Body of pancreas (tissue), 4 donors: Measurements from ENCODE around the gene KRTAP4-9. TPM values are rescaled to one million over a fixed set of nuclear protein-coding genes. Genes with fewer than 3 reads are reported as not detected.
"Not testable (repeated sequence)": the region's sequence is repeated elsewhere in the genome, so short reads cannot be mapped to it uniquely, and the experiment has no call there.

Experiments used
- ATAC-seq: fragments of 150-250 bp; one replicate; pipeline ENCODE4 v1.9.1; 2016
- DNase-seq, 4 donors: peaks; one replicate each; pipeline ENCODE4 v3.0.0-alpha.2; 2019
- H3K27ac ChIP-seq, 4 donors: fragments of 200-600 bp; sonication (generic); 1 replicate in 3 of 4; 2 replicates in 1 of 4; pipeline versions ENCODE4 v1.5.1 to v1.6.1; 2016 to 2019; ENCODE audit warnings: mild to moderate bottlenecking in 1 of 4, mixed read lengths in 1 of 4, moderate library complexity in 1 of 4
- H3K27me3 ChIP-seq, 2 donors: fragments of 200-600 bp; sonication (generic); one replicate each; pipeline ENCODE4 v1.6.0; 2016; ENCODE audit warnings: mild to moderate bottlenecking in 1 of 2
- H3K36me3 ChIP-seq, 2 donors: fragments of 200-600 bp; sonication (generic); replicated peaks in 1 of 2; 2 replicates each; pipeline ENCODE4 v1.5.1; 2016; ENCODE audit warnings: low read depth in 2 of 2; ENCODE audit not compliant: insufficient read depth in 1 of 2
- H3K4me1 ChIP-seq: fragments of 200-600 bp; sonication (generic); one replicate; pipeline ENCODE4 v1.6.0; 2016
- H3K4me3 ChIP-seq, 2 donors: fragments of 200-600 bp; sonication (generic); 1 replicate in 1 of 2; 2 replicates in 1 of 2; pipeline ENCODE4 v1.5.1; 2016 to 2019
- H3K9me3 ChIP-seq, 3 donors: fragments of 200-600 bp; sonication (generic); 1 replicate in 2 of 3; 2 replicates in 1 of 3; pipeline ENCODE4 v1.5.1; 2016
- POLR2A ChIP-seq, 3 donors: fragments of 450-650 bp; IDR thresholded peaks; one replicate each; pipeline ENCODE4 v1.6.1; 2016; ENCODE audit warnings: antibody characterized with exemption in 3 of 3, mild to moderate bottlenecking in 2 of 3
- WGBS, 2 donors: methylation state at CpG; one replicate each; pipeline ENCODE4 v1.1.5; 2017; 5-methylcytosine and 5-hydroxymethylcytosine counted together
- intact Hi-C: fragments of 100-400 bp; cut with DNase I; formaldehyde crosslinking; loops from one replicate; pipeline ENCODE4 v1.15.1; 2023
- total RNA-seq, 2 donors: library from RNA; depleted of rRNA; stranded (reverse); fragments of >200 nt; gene quantifications; one replicate each; pipeline ENCODE4 v1.1.0, GENCODE V29; 2016
- TF ChIP-seq, protein P1 (sequence below), 7 experiments: fragments of 450-650 bp in 4 of 7; fragments of 200-600 bp in 3 of 7; sonication (generic) in 3 of 7; IDR thresholded peaks; one replicate each; pipeline ENCODE4 v1.5.1; 2016 to 2019; ENCODE audit warnings: antibody characterized with exemption in 7 of 7

KRTAP4-9 gene
- total RNA-seq, 2 donors from 2014 or later, result not detected

DNA sequence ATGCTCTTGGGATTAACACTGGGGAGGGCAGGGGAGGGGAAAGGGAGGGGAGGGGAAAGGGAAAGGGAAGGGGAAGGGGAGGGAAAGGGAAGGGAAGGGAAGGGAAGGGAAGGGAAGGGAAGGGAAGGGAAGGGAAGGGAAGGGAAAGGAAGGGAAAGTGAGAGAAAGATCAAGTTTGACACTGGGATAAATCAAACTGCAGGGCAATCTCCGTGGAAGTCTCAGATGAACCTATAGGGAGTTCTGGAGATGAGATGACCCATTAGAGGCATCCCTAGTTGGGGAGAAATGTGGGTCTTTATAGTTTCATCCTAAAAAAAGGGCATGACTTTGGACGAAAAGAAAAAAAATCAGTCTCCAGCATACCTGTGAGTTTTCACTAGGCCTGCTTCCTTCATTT lies 16.6 kb downstream of the KRTAP4-9 start:
- Histone ChIP-seq H3K27ac (no peak overlapping the region), H3K4me1 (no peaks in the 10 kb centered on the region), H3K27me3 (no peaks in the 10 kb centered on the region), H3K36me3 (no peaks in the 10 kb centered on the region), H3K9me3 (no peaks in the 10 kb centered on the region), H3K4me3 (no peak overlapping the region)
- TF ChIP-seq, protein P1, sequence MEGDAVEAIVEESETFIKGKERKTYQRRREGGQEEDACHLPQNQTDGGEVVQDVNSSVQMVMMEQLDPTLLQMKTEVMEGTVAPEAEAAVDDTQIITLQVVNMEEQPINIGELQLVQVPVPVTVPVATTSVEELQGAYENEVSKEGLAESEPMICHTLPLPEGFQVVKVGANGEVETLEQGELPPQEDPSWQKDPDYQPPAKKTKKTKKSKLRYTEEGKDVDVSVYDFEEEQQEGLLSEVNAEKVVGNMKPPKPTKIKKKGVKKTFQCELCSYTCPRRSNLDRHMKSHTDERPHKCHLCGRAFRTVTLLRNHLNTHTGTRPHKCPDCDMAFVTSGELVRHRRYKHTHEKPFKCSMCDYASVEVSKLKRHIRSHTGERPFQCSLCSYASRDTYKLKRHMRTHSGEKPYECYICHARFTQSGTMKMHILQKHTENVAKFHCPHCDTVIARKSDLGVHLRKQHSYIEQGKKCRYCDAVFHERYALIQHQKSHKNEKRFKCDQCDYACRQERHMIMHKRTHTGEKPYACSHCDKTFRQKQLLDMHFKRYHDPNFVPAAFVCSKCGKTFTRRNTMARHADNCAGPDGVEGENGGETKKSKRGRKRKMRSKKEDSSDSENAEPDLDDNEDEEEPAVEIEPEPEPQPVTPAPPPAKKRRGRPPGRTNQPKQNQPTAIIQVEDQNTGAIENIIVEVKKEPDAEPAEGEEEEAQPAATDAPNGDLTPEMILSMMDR (IDR thresholded peaks at IDR 0.05), result no peak
- no peak for TF ChIP-seq POLR2A (IDR thresholded peaks at IDR 0.05)
- no peak for ATAC-seq
- DNase-seq, result no peak
- intact Hi-C loops, result no loop called here
- 59 to 76% methylated on average over 2 of the region's 2 CpGs for WGBS, 2 donors

DNA sequence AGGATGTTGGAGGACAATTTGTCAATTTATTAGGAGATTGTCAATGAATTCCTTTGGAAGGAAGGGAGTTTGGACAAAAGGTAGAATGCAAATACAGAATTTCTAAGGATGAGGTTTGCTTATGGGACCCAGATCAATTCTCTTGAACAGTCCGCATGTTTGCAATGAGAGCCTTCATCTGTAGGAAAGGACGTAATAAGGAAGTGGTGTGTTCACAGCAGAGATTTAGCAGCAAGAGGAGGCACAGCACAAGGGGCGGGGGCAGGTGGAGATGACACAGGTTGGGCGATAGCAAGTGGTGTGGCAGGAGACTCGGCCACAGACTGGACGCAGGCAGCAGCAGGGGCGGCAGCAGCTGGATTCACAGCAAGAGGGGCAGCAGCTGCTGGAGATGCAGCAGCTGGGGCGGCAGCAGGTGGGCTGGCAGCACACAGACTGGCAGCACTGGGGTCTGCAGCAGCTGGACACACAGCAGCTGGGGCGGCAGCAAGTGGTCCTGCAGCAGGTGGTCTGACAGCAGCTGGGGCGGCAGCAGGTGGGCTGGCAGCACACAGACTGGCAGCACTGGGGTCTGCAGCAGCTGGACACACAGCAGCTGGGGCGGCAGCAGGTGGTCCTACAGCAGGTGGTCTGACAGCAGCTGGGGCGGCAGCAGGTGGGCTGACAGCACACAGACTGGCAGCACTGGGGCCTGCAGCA lies 18.3 kb downstream of the KRTAP4-9 start:
- H3K4me3 ChIP-seq, result not testable (repeated sequence)

DNA sequence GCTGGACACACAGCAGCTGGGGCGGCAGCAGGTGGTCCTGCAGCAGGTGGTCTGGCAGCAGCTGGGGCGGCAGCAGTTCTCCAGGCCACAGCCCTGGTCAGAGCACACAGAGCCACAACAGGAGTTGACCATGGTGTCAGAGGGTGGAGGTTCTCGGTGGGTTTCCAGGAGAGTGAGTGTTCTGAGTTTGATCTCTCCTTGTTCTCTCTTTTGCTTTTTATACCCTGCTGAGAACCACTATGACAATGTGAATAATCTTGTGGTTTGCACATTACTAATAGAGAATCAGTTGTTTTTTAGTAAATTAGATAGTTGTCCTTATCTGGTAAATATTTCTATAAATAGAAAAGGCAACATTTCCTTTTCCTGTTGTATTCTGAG lies 18.8 kb downstream of the KRTAP4-9 start, which contains the start of gene KRTAP4-12:
Gene KRTAP4-12, minus strand, starts transcription at position 192 of the 381 bp plus-strand sequence. Its CDS starts 60 bp downstream, at position 132.
- 68 to 71% methylated on average over 3 of the region's 3 CpGs for WGBS, 2 donors
- intact Hi-C loops, result not testable (repeated sequence)

More for the DNA sequence above, 18.3 kb downstream of the KRTAP4-9 start:
- H3K4me1 ChIP-seq, H3K36me3 ChIP-seq, H3K27me3 ChIP-seq, H3K27ac ChIP-seq, ATAC-seq, DNase-seq, intact Hi-C loops, H3K9me3 ChIP-seq: not testable (repeated sequence)
- WGBS, 2 donors, result 60 to 74% methylated on average over 8 to 12 of the region's 12 CpGs

DNA sequence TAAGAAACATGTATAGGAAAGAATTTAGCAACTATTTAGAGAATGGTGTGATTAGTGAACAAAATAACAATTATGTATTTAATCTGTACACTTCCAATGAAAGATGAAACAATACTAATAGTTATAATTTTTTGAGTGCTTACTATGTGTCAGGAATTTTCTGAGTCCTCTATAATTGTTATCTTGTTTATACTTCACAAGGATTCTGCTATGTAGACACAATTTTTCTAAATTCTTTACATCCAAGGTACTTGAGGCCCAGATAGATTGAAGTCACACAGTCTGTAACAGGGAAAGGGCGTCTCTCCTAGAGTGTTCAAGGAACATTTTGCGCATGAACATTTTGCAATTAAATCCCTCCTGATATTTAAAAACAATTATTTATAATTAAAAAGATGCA lies 19.9 kb downstream of the KRTAP4-9 start:
- Histone ChIP-seq H3K9me3 (no peaks in the 10 kb centered on the region), H3K4me1 (no peaks in the 10 kb centered on the region), H3K27ac (no peak overlapping the region), H3K27me3 (no peaks in the 10 kb centered on the region), H3K4me3 (no peak overlapping the region), H3K36me3 (no peaks in the 10 kb centered on the region)
- intact Hi-C loops, result no loop called here
- 80 to 85% methylated on average over 2 of the region's 2 CpGs for WGBS, 2 donors
- no peak for TF ChIP-seq POLR2A (IDR thresholded peaks at IDR 0.05)
- TF ChIP-seq, protein P1 (IDR thresholded peaks at IDR 0.05), result no peak
- no peak for ATAC-seq
- DNase-seq, result no peak

More for the DNA sequence above, 18.8 kb downstream of the KRTAP4-9 start, which contains the start of gene KRTAP4-12:
- not testable (repeated sequence) for H3K4me3 ChIP-seq, H3K36me3 ChIP-seq, H3K27me3 ChIP-seq, DNase-seq, H3K4me1 ChIP-seq, H3K27ac ChIP-seq, H3K9me3 ChIP-seq, ATAC-seq

DNA sequence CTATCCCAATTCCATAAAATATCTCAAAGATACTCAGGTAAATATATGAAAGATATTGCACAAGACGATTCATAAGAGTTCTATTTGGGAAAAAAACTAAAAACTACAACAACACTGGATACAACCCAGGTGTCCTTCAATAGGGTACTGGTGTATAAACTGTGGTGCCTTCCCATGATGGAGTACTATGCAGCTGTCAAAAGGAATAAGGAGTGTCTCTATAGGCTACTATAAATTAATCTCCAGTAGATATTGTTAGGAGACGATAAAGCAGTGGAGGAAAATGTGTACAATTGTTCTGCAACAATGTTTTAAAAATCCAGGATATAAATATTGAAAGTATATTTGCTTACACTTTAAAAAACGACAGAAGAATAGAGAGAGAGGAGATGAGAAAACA lies 21.2 kb downstream of the KRTAP4-9 start:
- Histone ChIP-seq H3K9me3 (no peaks in the 10 kb centered on the region), H3K4me1 (no peaks in the 10 kb centered on the region), H3K27ac (no peak overlapping the region), H3K27me3 (no peaks in the 10 kb centered on the region), H3K36me3 (no peaks in the 10 kb centered on the region), H3K4me3 (no peak overlapping the region)
- 64 to 70% methylated on average over 3 of the region's 3 CpGs for WGBS, 2 donors
- intact Hi-C loops, result no loop called here
- no peak for TF ChIP-seq POLR2A (IDR thresholded peaks at IDR 0.05)
- TF ChIP-seq, protein P1 (IDR thresholded peaks at IDR 0.05), result no peak
- ATAC-seq (no peak), DNase-seq (no peak)

DNA sequence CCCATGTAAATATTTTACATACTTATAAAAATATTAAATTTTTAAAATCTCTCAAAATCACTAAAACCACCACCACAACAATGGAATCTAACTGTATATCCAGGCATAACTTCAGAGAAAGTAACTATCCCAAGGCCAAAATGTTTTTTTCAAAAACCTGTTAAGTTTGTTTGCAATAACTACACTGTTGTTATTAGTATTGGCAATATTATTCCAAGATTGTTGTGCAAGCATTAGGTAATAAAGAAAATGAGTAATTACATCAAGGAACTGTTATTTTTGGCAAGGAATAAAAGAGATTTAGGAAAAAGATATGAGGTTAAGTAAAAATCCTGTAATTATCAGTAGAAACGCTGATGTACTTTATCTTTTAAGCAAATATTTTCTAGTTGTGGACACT lies 22.2 kb downstream of the KRTAP4-9 start:
- ATAC-seq (no peak), DNase-seq (no peak)
- Histone ChIP-seq H3K27ac (no peak overlapping the region), H3K27me3 (no peaks in the 10 kb centered on the region), H3K4me3 (no peak overlapping the region), H3K4me1 (no peaks in the 10 kb centered on the region), H3K9me3 (no peaks in the 10 kb centered on the region), H3K36me3 (no peaks in the 10 kb centered on the region)
- 13 to 15% methylated on average over 1 of the region's 1 CpG for WGBS, 2 donors
- TF ChIP-seq POLR2A (IDR thresholded peaks at IDR 0.05), result no peak
- TF ChIP-seq, protein P1 (IDR thresholded peaks at IDR 0.05), result no peak
- intact Hi-C loops, result no loop called here
